ENCODE results near the gene PAFAH1B2.

DNA sequence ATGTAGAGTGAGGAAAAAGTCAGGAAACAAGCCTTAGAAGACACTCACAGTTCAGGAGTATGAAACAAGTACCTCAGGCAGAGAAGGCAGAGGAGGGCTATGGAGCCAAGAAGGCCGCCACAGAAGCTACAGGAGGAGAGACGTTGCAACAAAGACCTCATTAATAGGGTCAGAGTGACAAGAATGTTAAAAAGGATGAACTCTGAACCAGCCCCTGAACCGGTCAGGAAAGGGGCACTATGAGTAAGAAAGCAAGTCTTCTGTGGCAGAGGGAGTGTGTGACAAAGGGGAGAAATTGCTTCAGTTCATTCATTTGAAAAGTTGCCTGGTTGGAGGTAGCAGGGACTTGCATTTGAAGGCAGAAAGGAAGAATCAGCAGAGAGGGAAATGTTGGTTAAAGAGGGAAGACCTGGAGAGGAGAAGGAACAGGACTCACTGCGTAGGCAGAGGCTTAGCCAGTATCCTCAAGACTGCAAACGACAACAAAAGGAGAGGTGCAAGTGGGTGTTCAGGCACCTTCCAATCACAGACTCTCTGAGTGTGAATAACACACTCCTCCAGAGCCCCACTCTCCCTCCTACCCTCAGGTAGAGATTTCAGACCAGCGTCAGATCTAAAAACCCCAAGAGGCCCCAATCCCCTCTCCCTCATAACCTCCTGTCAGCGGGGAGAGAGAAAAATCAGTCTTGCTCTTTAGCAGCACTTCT lies 70.5 kb downstream of the PAFAH1B2 start:
- TF ChIP-seq, protein P1, sequence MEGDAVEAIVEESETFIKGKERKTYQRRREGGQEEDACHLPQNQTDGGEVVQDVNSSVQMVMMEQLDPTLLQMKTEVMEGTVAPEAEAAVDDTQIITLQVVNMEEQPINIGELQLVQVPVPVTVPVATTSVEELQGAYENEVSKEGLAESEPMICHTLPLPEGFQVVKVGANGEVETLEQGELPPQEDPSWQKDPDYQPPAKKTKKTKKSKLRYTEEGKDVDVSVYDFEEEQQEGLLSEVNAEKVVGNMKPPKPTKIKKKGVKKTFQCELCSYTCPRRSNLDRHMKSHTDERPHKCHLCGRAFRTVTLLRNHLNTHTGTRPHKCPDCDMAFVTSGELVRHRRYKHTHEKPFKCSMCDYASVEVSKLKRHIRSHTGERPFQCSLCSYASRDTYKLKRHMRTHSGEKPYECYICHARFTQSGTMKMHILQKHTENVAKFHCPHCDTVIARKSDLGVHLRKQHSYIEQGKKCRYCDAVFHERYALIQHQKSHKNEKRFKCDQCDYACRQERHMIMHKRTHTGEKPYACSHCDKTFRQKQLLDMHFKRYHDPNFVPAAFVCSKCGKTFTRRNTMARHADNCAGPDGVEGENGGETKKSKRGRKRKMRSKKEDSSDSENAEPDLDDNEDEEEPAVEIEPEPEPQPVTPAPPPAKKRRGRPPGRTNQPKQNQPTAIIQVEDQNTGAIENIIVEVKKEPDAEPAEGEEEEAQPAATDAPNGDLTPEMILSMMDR (IDR thresholded peaks at IDR 0.05; ENCODE audit: low read depth, low read length, poor library complexity, severe bottlenecking), result no peak
- TF ChIP-seq EZH2phosphoT487 (IDR thresholded peaks at IDR 0.05; ENCODE audit: borderline replicate concordance, low read length), result no peak
